DMS 273 treated with DMSO at 0.1 percent for 48 hours (cell line): ENCODE results near the gene BOLA3.
"Not testable (repeated sequence)": the region's sequence is repeated elsewhere in the genome, so short reads cannot be mapped to it uniquely, and the experiment has no call there.

Experiments
- DNase-seq: peaks from one replicate; lab custom pipeline; 2025; lab: John Stamatoyannopoulos, UW

BOLA3 gene

GRCh38 chr2:74147727-74148456 is at the start of gene BOLA3:
Gene BOLA3 (minus strand): TSS chr2:74147912. CDS start chr2:74147874, 38 bp downstream.
- DNase-seq, result peak; percentile 58

- DNase-seq, result no peak
Observed at GRCh38 chr2:74197049-74197448, 49.3 kb upstream of the BOLA3 start.

GRCh38 chr2:74194799-74195198 is 47.1 kb upstream of the BOLA3 start:
- no peak for DNase-seq

- no peak for DNase-seq
Observed at GRCh38 chr2:74191596-74192380, 44.1 kb upstream of the BOLA3 start.

GRCh38 chr2:74188696-74189095 is 41.0 kb upstream of the BOLA3 start:
- DNase-seq, result no peak

GRCh38 chr2:74188018-74188601 is 40.4 kb upstream of the BOLA3 start:
- DNase-seq, result peak; percentile 51

GRCh38 chr2:74186706-74187105 is 39.0 kb upstream of the BOLA3 start:
- DNase-seq, result not testable (repeated sequence)

- no peak for DNase-seq
Observed at GRCh38 chr2:74186038-74186437, 38.3 kb upstream of the BOLA3 start.

GRCh38 chr2:74183878-74184277 is 36.2 kb upstream of the BOLA3 start:
- no peak for DNase-seq

GRCh38 chr2:74181739-74182138 is 34.0 kb upstream of the BOLA3 start:
- peak; percentile 96 for DNase-seq

GRCh38 chr2:74179063-74179865 is 31.6 kb upstream of the BOLA3 start:
- no peak for DNase-seq

GRCh38 chr2:74178211-74179062 is 30.7 kb upstream of the BOLA3 start, which contains the start of gene MOB1A:
Gene MOB1A (minus strand): TSS chr2:74178879. CDS start chr2:74178674, 205 bp downstream.
- DNase-seq, result peak; percentile 94

- DNase-seq, result no peak
Observed at GRCh38 chr2:74177696-74178095, 30.0 kb upstream of the BOLA3 start.

- DNase-seq, result no peak
Observed at GRCh38 chr2:74174909-74175308, 27.2 kb upstream of the BOLA3 start.

- DNase-seq, result no peak
Observed at GRCh38 chr2:74168739-74169138, 21.0 kb upstream of the BOLA3 start.

- DNase-seq, result no peak
Observed at GRCh38 chr2:74164761-74165160, 17.0 kb upstream of the BOLA3 start.

- no peak for DNase-seq
Observed at GRCh38 chr2:74162951-74163350, 15.2 kb upstream of the BOLA3 start.

- no peak for DNase-seq
Observed at GRCh38 chr2:74155830-74156229, 8.1 kb upstream of the BOLA3 start.

- no peak for DNase-seq
Observed at GRCh38 chr2:74152954-74153353, 5.2 kb upstream of the BOLA3 start.

- DNase-seq, result no peak
Observed at GRCh38 chr2:74149570-74150319, 2.0 kb upstream of the BOLA3 start.

- DNase-seq, result no peak
Observed at GRCh38 chr2:74149247-74149525, 1.5 kb upstream of the BOLA3 start.
